SH-SY5Y (cell line): ENCODE results near the gene CENPVL1.

Source experiments
- GATA2 ChIP-seq: IDR thresholded peaks from 2 replicates; pipeline ENCODE4 v1.6.1; 2011; ENCODE audit warnings: mild to moderate bottlenecking, low read depth, low read length
- GATA3 ChIP-seq: IDR thresholded peaks from 2 replicates; pipeline ENCODE4 v1.6.1; 2011; ENCODE audit warnings: low read depth, mild to moderate bottlenecking, low read length, moderate library complexity

DNA sequence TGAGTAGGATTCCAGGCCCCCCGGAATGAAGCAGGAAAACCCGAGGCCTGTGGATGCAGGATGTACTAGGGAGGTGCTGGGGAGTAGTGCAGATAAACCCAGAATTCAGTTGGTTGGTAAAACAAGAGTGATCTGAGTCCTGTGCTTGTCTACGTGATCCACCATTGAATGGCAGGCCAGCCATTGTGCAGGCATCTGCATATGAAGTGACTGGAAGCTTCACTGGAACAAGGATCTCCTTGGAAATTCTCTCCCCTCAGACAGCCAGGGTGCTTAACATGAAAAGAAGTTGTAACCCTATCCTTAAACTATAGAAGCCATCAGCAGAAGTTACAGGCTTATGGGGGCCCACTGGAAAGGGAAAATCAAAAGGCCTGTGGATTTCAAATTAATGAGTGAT lies 32.3 kb downstream of the CENPVL1 start:
- TF ChIP-seq GATA3 (no peak), GATA2 (no peak)
